HG03442 (cell line): Measurements from ENCODE around the gene EID3.
A peak's percentile ranks its signal among the peaks of the same experiment; 100 is the strongest.
"Not testable (repeated sequence)": the region's sequence is repeated elsewhere in the genome, so short reads cannot be mapped to it uniquely, and the experiment has no call there.

Experiments used
- ATAC-seq: cut with Tn5 transposase; IDR thresholded peaks from one replicate; pipeline ENCODE4 v1.9.1; 2021; ENCODE audit warnings: mild to moderate bottlenecking, moderate library complexity; ENCODE audit not compliant: unreplicated experiment

Gene EID3

GRCh38 chr12:104303538-104304151, at the start of gene EID3:
Gene EID3, plus strand, starts transcription at chr12:104303739. Its CDS starts 196 bp downstream, at chr12:104303935.
- peak; percentile 95 for ATAC-seq

GRCh38 chr12:104257913-104258472, 45.5 kb upstream of the EID3 start:
- ATAC-seq, result no peak

- no peak for ATAC-seq
Observed at GRCh38 chr12:104258476-104259067, 45.0 kb upstream of the EID3 start.

- no peak for ATAC-seq
Observed at GRCh38 chr12:104263026-104263425, 40.5 kb upstream of the EID3 start.

GRCh38 chr12:104263580-104264358, 39.8 kb upstream of the EID3 start:
- ATAC-seq, result no peak

- ATAC-seq, result not testable (repeated sequence)
Observed at GRCh38 chr12:104265436-104265835, 38.1 kb upstream of the EID3 start.

- no peak for ATAC-seq
Observed at GRCh38 chr12:104272938-104273337, 30.6 kb upstream of the EID3 start.

- ATAC-seq, result no peak
Observed at GRCh38 chr12:104273503-104273902, 30.0 kb upstream of the EID3 start.

GRCh38 chr12:104274811-104275210, 28.7 kb upstream of the EID3 start:
- ATAC-seq, result no peak

- no peak for ATAC-seq
Observed at GRCh38 chr12:104275689-104276088, 27.9 kb upstream of the EID3 start.

GRCh38 chr12:104276273-104277131, 27.0 kb upstream of the EID3 start:
- ATAC-seq, result peak; percentile 66

- ATAC-seq, result no peak
Observed at GRCh38 chr12:104279164-104279563, 24.4 kb upstream of the EID3 start.

GRCh38 chr12:104280111-104280510, 23.4 kb upstream of the EID3 start:
- ATAC-seq, result no peak

GRCh38 chr12:104280717-104281458, 22.7 kb upstream of the EID3 start:
- ATAC-seq, result no peak

- ATAC-seq, result no peak
Observed at GRCh38 chr12:104281636-104282035, 21.9 kb upstream of the EID3 start.

GRCh38 chr12:104282109-104282508, 21.4 kb upstream of the EID3 start:
- no peak for ATAC-seq

GRCh38 chr12:104285740-104286515, 17.6 kb upstream of the EID3 start:
- ATAC-seq, result no peak

- peak; percentile 86 for ATAC-seq
Observed at GRCh38 chr12:104286516-104287482, 16.7 kb upstream of the EID3 start.
